ENCODE results near the gene LRMDA. TPM values are rescaled to one million over a fixed set of nuclear protein-coding genes. Genes with fewer than 3 reads are reported as not detected.

The LRMDA gene
- polyA plus RNA-seq, 1 donor (not counting 4 experiments of a cell fraction or from before 2014, with no cell fraction given): not detected

GRCh38 chr10:75718991-75719390 lies 287.6 kb downstream of the LRMDA start:
- Histone ChIP-seq H3K9ac (ENCODE audit: control insufficient read depth, extremely low read depth, insufficient read depth, low read length) (no peak overlapping the region), H3K4me1 (ENCODE audit: control insufficient read depth, extremely low read depth, insufficient read depth, low read length) (no peaks in the 10 kb centered on the region), H4K20me1 (ENCODE audit: control insufficient read depth, extremely low read depth, insufficient read depth, low read length) (no peaks in the 10 kb centered on the region), H3K4me2 (ENCODE audit: control insufficient read depth, extremely low read depth, insufficient read depth, low read depth, low read length) (no peak overlapping the region), H3K27ac (ENCODE audit: control insufficient read depth, insufficient read depth, low read length) (no peak overlapping the region), H2AFZ (ENCODE audit: control insufficient read depth, low read length) (no peak overlapping the region), H3K9me3 (ENCODE audit: control insufficient read depth, low read depth, low read length) (no peaks in the 10 kb centered on the region), H3K27me3 (ENCODE audit: control insufficient read depth, extremely low read depth, insufficient read depth, low read length) (no peaks in the 10 kb centered on the region), H3K79me2 (ENCODE audit: control insufficient read depth, insufficient read depth, low read length) (no peaks in the 10 kb centered on the region), H3K9me1 (ENCODE audit: control insufficient read depth, extremely low read depth, insufficient read depth, low read length) (no peaks in the 10 kb centered on the region), H3K36me3 (ENCODE audit: control insufficient read depth in 2 of 2, extremely low read depth in 1 of 2, insufficient read depth in 2 of 2, low read length in 2 of 2) (no peaks in the 10 kb centered on the region), H3K4me3 (ENCODE audit: control insufficient read depth in 2 of 3, extremely low read depth in 1 of 3, insufficient read depth in 2 of 3, low read depth in 1 of 3, low read length in 3 of 3) (no peak overlapping the region)
- DNase-seq (ENCODE audit: low read depth, low spot score): no peak
- dilution Hi-C loops (cut with MboI; ENCODE audit: extremely low pct_ligation_motif_present, low sequenced_read_pairs): no loop called here
- TF ChIP-seq EZH2 (IDR thresholded peaks at IDR 0.05; ENCODE audit: low read length): no peak
- TF ChIP-seq, protein P1, sequence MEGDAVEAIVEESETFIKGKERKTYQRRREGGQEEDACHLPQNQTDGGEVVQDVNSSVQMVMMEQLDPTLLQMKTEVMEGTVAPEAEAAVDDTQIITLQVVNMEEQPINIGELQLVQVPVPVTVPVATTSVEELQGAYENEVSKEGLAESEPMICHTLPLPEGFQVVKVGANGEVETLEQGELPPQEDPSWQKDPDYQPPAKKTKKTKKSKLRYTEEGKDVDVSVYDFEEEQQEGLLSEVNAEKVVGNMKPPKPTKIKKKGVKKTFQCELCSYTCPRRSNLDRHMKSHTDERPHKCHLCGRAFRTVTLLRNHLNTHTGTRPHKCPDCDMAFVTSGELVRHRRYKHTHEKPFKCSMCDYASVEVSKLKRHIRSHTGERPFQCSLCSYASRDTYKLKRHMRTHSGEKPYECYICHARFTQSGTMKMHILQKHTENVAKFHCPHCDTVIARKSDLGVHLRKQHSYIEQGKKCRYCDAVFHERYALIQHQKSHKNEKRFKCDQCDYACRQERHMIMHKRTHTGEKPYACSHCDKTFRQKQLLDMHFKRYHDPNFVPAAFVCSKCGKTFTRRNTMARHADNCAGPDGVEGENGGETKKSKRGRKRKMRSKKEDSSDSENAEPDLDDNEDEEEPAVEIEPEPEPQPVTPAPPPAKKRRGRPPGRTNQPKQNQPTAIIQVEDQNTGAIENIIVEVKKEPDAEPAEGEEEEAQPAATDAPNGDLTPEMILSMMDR (optimal IDR thresholded peaks at IDR 0.05 in 1 of 3, IDR thresholded peaks at IDR 0.05 in 1 of 3, conservative IDR thresholded peaks at IDR 0.05 in 1 of 3; ENCODE audit: extremely low read depth in 1 of 3, insufficient read depth in 2 of 3, low read length in 3 of 3): no peak
- no peak for FAIRE-seq

GRCh38 chr10:75720157-75720556 lies 288.7 kb downstream of the LRMDA start:
- Histone ChIP-seq H3K27ac (ENCODE audit: control insufficient read depth, insufficient read depth, low read length) (no peak overlapping the region), H3K4me3 (ENCODE audit: control insufficient read depth in 2 of 3, extremely low read depth in 1 of 3, insufficient read depth in 2 of 3, low read depth in 1 of 3, low read length in 3 of 3) (no peak overlapping the region), H3K4me1 (ENCODE audit: control insufficient read depth, extremely low read depth, insufficient read depth, low read length) (no peaks in the 10 kb centered on the region), H3K9ac (ENCODE audit: control insufficient read depth, extremely low read depth, insufficient read depth, low read length) (no peak overlapping the region), H2AFZ (ENCODE audit: control insufficient read depth, low read length) (no peak overlapping the region), H4K20me1 (ENCODE audit: control insufficient read depth, extremely low read depth, insufficient read depth, low read length) (no peaks in the 10 kb centered on the region), H3K79me2 (ENCODE audit: control insufficient read depth, insufficient read depth, low read length) (no peaks in the 10 kb centered on the region), H3K27me3 (ENCODE audit: control insufficient read depth, extremely low read depth, insufficient read depth, low read length) (no peaks in the 10 kb centered on the region), H3K9me1 (ENCODE audit: control insufficient read depth, extremely low read depth, insufficient read depth, low read length) (no peaks in the 10 kb centered on the region), H3K9me3 (ENCODE audit: control insufficient read depth, low read depth, low read length) (no peaks in the 10 kb centered on the region), H3K36me3 (ENCODE audit: control insufficient read depth in 2 of 2, extremely low read depth in 1 of 2, insufficient read depth in 2 of 2, low read length in 2 of 2) (no peaks in the 10 kb centered on the region), H3K4me2 (ENCODE audit: control insufficient read depth, extremely low read depth, insufficient read depth, low read depth, low read length) (no peak overlapping the region)
- FAIRE-seq (no peak), DNase-seq (ENCODE audit: low read depth, low spot score) (no peak)
- TF ChIP-seq EZH2 (IDR thresholded peaks at IDR 0.05; ENCODE audit: low read length): no peak
- TF ChIP-seq, protein P1 (optimal IDR thresholded peaks at IDR 0.05 in 1 of 3, IDR thresholded peaks at IDR 0.05 in 1 of 3, conservative IDR thresholded peaks at IDR 0.05 in 1 of 3; ENCODE audit: extremely low read depth in 1 of 3, insufficient read depth in 2 of 3, low read length in 3 of 3): no peak
- dilution Hi-C loops (cut with MboI; ENCODE audit: extremely low pct_ligation_motif_present, low sequenced_read_pairs): loop anchor here (5.0 kb wide), 1 partner anchor 37 kb away; no protein-coding TSS in a partner anchor

All from keratinocyte (primary cell).